Natural killer cell (primary cell): ENCODE data around the gene SLC25A41. TPM values are rescaled to one million over a fixed set of nuclear protein-coding genes. Genes with fewer than 3 reads are reported as not detected.

ENCODE experiments used
- ATAC-seq, 3 donors: fragments of 150-1000 bp in 2 of 3; fragments of 200-7000 bp in 1 of 3; cut with Tn5 transposase; 1 replicate in 1 of 3; 2 replicates in 2 of 3; pipeline ENCODE4 v1.10.0; 2021; ENCODE audit warnings: mild to moderate bottlenecking in 2 of 3, moderate library complexity in 2 of 3
- DNase-seq, 2 donors: peaks; one replicate each; pipeline versions ENCODE4 v3.0.0 to v3.0.0-alpha.2; 2013 to 2021; ENCODE audit warnings: mixed read lengths in 1 of 2
- H3K27ac ChIP-seq: one replicate; pipeline ENCODE4 v1.5.1; 2013; ENCODE audit warnings: mild to moderate bottlenecking, low read length
- H3K27me3 ChIP-seq: one replicate; pipeline ENCODE4 v1.6.1; 2013; ENCODE audit warnings: low read length; ENCODE audit not compliant: control insufficient read depth, insufficient read depth
- H3K36me3 ChIP-seq: one replicate; pipeline ENCODE4 v1.6.1; 2013; ENCODE audit warnings: low read length; ENCODE audit not compliant: control insufficient read depth, insufficient read depth
- H3K4me1 ChIP-seq: one replicate; pipeline ENCODE4 v1.6.1; 2013; ENCODE audit warnings: low read length; ENCODE audit not compliant: control insufficient read depth, insufficient read depth
- H3K4me3 ChIP-seq: one replicate; pipeline ENCODE4 v1.5.1; 2013; ENCODE audit warnings: low read length
- H3K9me3 ChIP-seq: one replicate; pipeline ENCODE4 v1.6.1; 2013; ENCODE audit warnings: low read length; ENCODE audit not compliant: control insufficient read depth, insufficient read depth
- H3K27ac Mint-ChIP-seq, 2 donors: one replicate each; pipeline ENCODE4 v1.8.0; 2022; ENCODE audit warnings: mild to moderate bottlenecking in 2 of 2, mixed read lengths in 2 of 2, moderate library complexity in 1 of 2
- H3K27me3 Mint-ChIP-seq, 2 donors: one replicate each; pipeline ENCODE4 v1.8.0; 2022; ENCODE audit warnings: low read depth in 2 of 2, mixed read lengths in 2 of 2
- H3K36me3 Mint-ChIP-seq: one replicate; pipeline ENCODE4 v1.8.0; 2022; ENCODE audit warnings: mixed read lengths
- H3K4me1 Mint-ChIP-seq, 2 donors: one replicate each; pipeline ENCODE4 v1.8.0; 2022; ENCODE audit warnings: mixed read lengths in 2 of 2
- H3K4me3 Mint-ChIP-seq: one replicate; pipeline ENCODE4 v1.8.0; 2022; ENCODE audit warnings: mild to moderate bottlenecking, moderate library complexity, mixed read lengths
- H3K9me3 Mint-ChIP-seq, 2 donors: one replicate each; pipeline ENCODE4 v1.8.0; 2022; ENCODE audit warnings: mixed read lengths in 2 of 2
- CTCF ChIP-seq: fragments of 200-600 bp; IDR thresholded peaks from one replicate; pipeline ENCODE4 v1.8.0; 2022; ENCODE audit warnings: antibody characterized with exemption
- WGBS: methylation state at CpG from one replicate; pipeline ENCODE4 v1.1.7; 2013; ENCODE audit warnings: missing lambda C conversion rate; ENCODE audit not compliant: insufficient coverage; 5-methylcytosine and 5-hydroxymethylcytosine counted together
- intact Hi-C: fragments of 100-400 bp; cut with micrococcal nuclease; formaldehyde crosslinking; loops from one replicate; pipeline ENCODE4 v1.14.2; 2022
- total RNA-seq, 4 donors: library from RNA; stranded (reverse); fragments of 120-200 nt in 1 of 4; gene quantifications; one replicate each; pipeline versions ENCODE4 v1.2.3 to v1.2.4, GENCODE V29; 2013 to 2022

SLC25A41 gene
- total RNA-seq, 3 donors from 2014 or later (not counting 1 experiment from before 2014, with no cell fraction given) = not detected

- intact Hi-C loops = no loop called here
- no peaks in the 10 kb centered on the region for H3K27me3 Mint-ChIP-seq
Measured at GRCh38 chr19:6439743-6440142, 6.2 kb upstream of the SLC25A41 start.

GRCh38 chr19:6433165-6433564 is 398 bp downstream of the SLC25A41 start:
- H3K27me3 Mint-ChIP-seq = peaks cover 0 to 4% of the 10 kb centered on the region in 2 donors
- Histone ChIP-seq H3K9me3 (no peaks in the 10 kb centered on the region), H3K36me3 (no peaks in the 10 kb centered on the region), H3K27me3 (no peaks in the 10 kb centered on the region), H3K27ac (no peak overlapping the region), H3K4me1 (no peaks in the 10 kb centered on the region), H3K4me3 (no peak overlapping the region)
- WGBS = 89% methylated on average over 10 of the region's 11 CpGs
- no peak for TF ChIP-seq CTCF
- H3K4me1 Mint-ChIP-seq = no peaks in the 10 kb centered on the region
- H3K9me3 Mint-ChIP-seq = no peaks in the 10 kb centered on the region
- H3K27ac Mint-ChIP-seq = no peak overlapping the region
- ATAC-seq (no peak), DNase-seq (no peak)
- no peak overlapping the region for H3K4me3 Mint-ChIP-seq
- H3K36me3 Mint-ChIP-seq = no peaks in the 10 kb centered on the region
- intact Hi-C loops = no loop called here

More at GRCh38 chr19:6439743-6440142, 6.2 kb upstream of the SLC25A41 start:
- H3K4me1 ChIP-seq = no peaks in the 10 kb centered on the region
- Mint-ChIP-seq H3K36me3 (no peaks in the 10 kb centered on the region), H3K4me1 (no peaks in the 10 kb centered on the region), H3K9me3 (no peaks in the 10 kb centered on the region), H3K4me3 (no peak overlapping the region), H3K27ac (no peak overlapping the region)
- no peak overlapping the region for H3K27ac ChIP-seq
- H3K9me3 ChIP-seq = no peaks in the 10 kb centered on the region
- no CpG with 5 or more reads among the region's 4 CpGs for WGBS
- no peaks in the 10 kb centered on the region for H3K27me3 ChIP-seq
- TF ChIP-seq CTCF = no peak
- ATAC-seq (no peak), DNase-seq (no peak)
- no peak overlapping the region for H3K4me3 ChIP-seq
- no peaks in the 10 kb centered on the region for H3K36me3 ChIP-seq

GRCh38 chr19:6431891-6432290 is 1.7 kb downstream of the SLC25A41 start:
- Histone ChIP-seq H3K36me3 (no peaks in the 10 kb centered on the region), H3K4me3 (no peak overlapping the region), H3K27me3 (no peaks in the 10 kb centered on the region), H3K27ac (no peak overlapping the region), H3K4me1 (no peaks in the 10 kb centered on the region), H3K9me3 (no peaks in the 10 kb centered on the region)
- no peak overlapping the region for H3K27ac Mint-ChIP-seq
- no peaks in the 10 kb centered on the region for H3K36me3 Mint-ChIP-seq
- 95% methylated on average over 11 of the region's 11 CpGs for WGBS
- no peak for ATAC-seq
- H3K9me3 Mint-ChIP-seq = no peaks in the 10 kb centered on the region
- no peaks in the 10 kb centered on the region for H3K4me1 Mint-ChIP-seq
- H3K27me3 Mint-ChIP-seq = peaks cover 0 to 4% of the 10 kb centered on the region in 2 donors
- no peak for TF ChIP-seq CTCF
- H3K4me3 Mint-ChIP-seq = no peak overlapping the region
- intact Hi-C loops = no loop called here
- DNase-seq = no peak
